HCT116 (cell line): ENCODE measurements around the gene ITK. TPM values are rescaled to one million over a fixed set of nuclear protein-coding genes. Genes with fewer than 3 reads are reported as not detected.

ENCODE experiments used
- ATAC-seq: fragments of 200-7000 bp; cut with Tn5 transposase; 2 replicates; pipeline ENCODE4 v1.9.1; 2020; ENCODE audit warnings: mild to moderate bottlenecking, moderate library complexity
- BruUV-seq: library from RNA; stranded (reverse); fragments of 400-500 nt; replicated peaks from 2 replicates; lab custom pipeline; 2021; lab: Mats Ljungman, UMichigan
- CTCF ChIA-PET: fragments of 300-600 bp; sonication (Branson Sonifier 250); formaldehyde crosslinking; loops from one replicate; lab custom pipeline; 2021; ENCODE audit warnings: antibody characterized with exemption; lab: Charles Lee
- POLR2A ChIA-PET: fragments of 300-600, 350-600 bp; sonication (Branson Sonifier 250); formaldehyde crosslinking; loops from one replicate; lab custom pipeline; 2021; ENCODE audit warnings: antibody characterized with exemption; lab: Charles Lee
- RAD21 ChIA-PET, 2 experiments: fragments of 300-600 bp; sonication (Branson Sonifier 250); formaldehyde crosslinking; loops; one replicate each; lab custom pipeline; 2023; ENCODE audit warnings: low total read pairs in 2 of 2; ENCODE audit not compliant: uncharacterized antibody in 2 of 2, unreplicated experiment in 2 of 2, low non-redundant PET in 1 of 2; lab: Charles Lee
- DNase-seq: peaks from one replicate; pipeline ENCODE4 v3.0.0-alpha.2; 2010; ENCODE audit warnings: low read depth, low spot score
- H2AFZ ChIP-seq: fragments of 200-600 bp; shearing (Covaris generic), sonication (generic); 2 replicates; pipeline ENCODE4 v1.6.1; 2017; ENCODE audit warnings: low read depth, mixed run types, mixed read lengths, antibody characterized with exemption, low read length; ENCODE audit not compliant: poor library complexity, severe bottlenecking
- H3K27ac ChIP-seq: 2 replicates; pipeline ENCODE4 v1.5.1; 2012; ENCODE audit warnings: low read depth, low read length
- H3K27me3 ChIP-seq: fragments of 200-600 bp; sonication (generic); 2 replicates; pipeline ENCODE4 v1.6.1; 2016; ENCODE audit warnings: mixed run types, low read length, mixed read lengths; ENCODE audit not compliant: insufficient read depth
- H3K36me3 ChIP-seq, 2 experiments: fragments of 200-500 bp in 1 of 2; fragments of 200-600 bp in 1 of 2; sonication (Bioruptor generic) in 1 of 2; sonication (generic) in 1 of 2; 2 replicates each; pipeline versions ENCODE4 v1.5.1 to v1.6.1; 2014 to 2016; ENCODE audit warnings: low read length in 2 of 2, inconsistent platforms in 1 of 2, mixed read lengths in 1 of 2, mixed run types in 1 of 2; ENCODE audit not compliant: insufficient read depth in 2 of 2, control insufficient read depth in 1 of 2
- H3K4me1 ChIP-seq, 2 experiments: fragments of 200-600 bp in 1 of 2; sonication (generic) in 1 of 2; 2 replicates each; pipeline versions ENCODE4 v1.5.1 to v1.6.1; 2012 to 2017; ENCODE audit warnings: low read length in 2 of 2, inconsistent platforms in 1 of 2, mild to moderate bottlenecking in 1 of 2, mixed read lengths in 1 of 2, mixed run types in 1 of 2, moderate library complexity in 1 of 2; ENCODE audit not compliant: insufficient read depth in 2 of 2, control insufficient read depth in 1 of 2
- H3K4me2 ChIP-seq: fragments of 200-600 bp; sonication (generic); 2 replicates; pipeline ENCODE4 v1.6.1; 2017; ENCODE audit warnings: mixed run types, low read length, mixed read lengths
- H3K4me3 ChIP-seq, 2 experiments: fragments of 200-600 bp in 1 of 2; sonication (generic) in 1 of 2; replicated peaks in 1 of 2; 2 replicates each; pipeline ENCODE4 v1.5.1; 2011 to 2016; ENCODE audit warnings: low read length in 2 of 2, control low read depth in 1 of 2, low read depth in 1 of 2, mild to moderate bottlenecking in 1 of 2, mixed read lengths in 1 of 2, mixed run types in 1 of 2
- H3K79me2 ChIP-seq: fragments of 200-600 bp; sonication (generic); 2 replicates; pipeline ENCODE4 v1.6.1; 2017; ENCODE audit warnings: mild to moderate bottlenecking, mixed run types, low read length, moderate library complexity, mixed read lengths; ENCODE audit not compliant: insufficient read depth
- H3K9ac ChIP-seq: fragments of 200-600 bp; sonication (generic); 2 replicates; pipeline ENCODE4 v1.6.1; 2016; ENCODE audit warnings: low read length, mixed read lengths
- H3K9me2 ChIP-seq: fragments of 200-600 bp; sonication (generic), shearing (Covaris generic); 2 replicates; pipeline ENCODE4 v1.6.1; 2017; ENCODE audit warnings: mixed run types, mild to moderate bottlenecking, moderate library complexity; ENCODE audit not compliant: insufficient read depth
- H3K9me3 ChIP-seq, 2 experiments: fragments of 200-500 bp in 1 of 2; fragments of 200-600 bp in 1 of 2; sonication (Bioruptor generic) in 1 of 2; sonication (generic) in 1 of 2; 2 replicates each; pipeline ENCODE4 v1.6.1; 2014 to 2017; ENCODE audit warnings: low read length in 2 of 2, mixed read lengths in 2 of 2, inconsistent platforms in 1 of 2, low read depth in 1 of 2, mild to moderate bottlenecking in 1 of 2, mixed run types in 1 of 2, moderate library complexity in 1 of 2; ENCODE audit not compliant: control insufficient read depth in 1 of 2, insufficient read depth in 1 of 2
- H4K20me1 ChIP-seq: fragments of 200-600 bp; sonication (generic), shearing (Covaris generic); 2 replicates; pipeline ENCODE4 v1.6.1; 2017; ENCODE audit warnings: mixed run types, mild to moderate bottlenecking, moderate library complexity; ENCODE audit not compliant: insufficient read depth
- EZH2phosphoT487 ChIP-seq: fragments of 200-600 bp; IDR thresholded peaks from 2 replicates; pipeline ENCODE4 v1.6.1; 2018; ENCODE audit warnings: antibody characterized with exemption, borderline replicate concordance
- POLR2AphosphoS5 ChIP-seq: IDR thresholded peaks from 2 replicates; pipeline ENCODE4 v1.6.1; 2011; ENCODE audit warnings: mild to moderate bottlenecking, low read depth, low read length, moderate library complexity
- RAD21 ChIP-seq: IDR thresholded peaks from 2 replicates; pipeline ENCODE4 v1.6.1; 2012; ENCODE audit warnings: low read depth, mild to moderate bottlenecking
- SRF ChIP-seq: IDR thresholded peaks from 2 replicates; pipeline ENCODE4 v1.6.1; 2012; ENCODE audit warnings: low read depth
- TCF7L2 ChIP-seq: IDR thresholded peaks from 2 replicates; pipeline ENCODE4 v1.7.0; 2011; ENCODE audit warnings: borderline replicate concordance, inconsistent platforms; ENCODE audit not compliant: insufficient read depth, insufficient read length; ENCODE audit errors: extremely low read depth
- YY1 ChIP-seq: IDR thresholded peaks from 2 replicates; pipeline ENCODE4 v1.6.1; 2011; ENCODE audit warnings: low read length, low read depth, moderate library complexity, mild to moderate bottlenecking; ENCODE audit not compliant: insufficient replicate concordance; ENCODE audit errors: extremely low read depth
- ZFX ChIP-seq: fragments of 450-650 bp; IDR thresholded peaks from 2 replicates; pipeline ENCODE4 v1.6.1; 2017
- intact Hi-C: fragments of 100-400 bp; cut with micrococcal nuclease; formaldehyde crosslinking; loops from 2 replicates; pipeline ENCODE4 v1.10.0; 2022
- total RNA-seq: library from RNA; stranded (reverse); gene quantifications from one replicate; pipeline ENCODE4 v1.2.1, GENCODE V29; 2021; ENCODE audit not compliant: unreplicated experiment
- TF ChIP-seq, protein P1 (sequence below), 3 experiments: fragments of 200-600 bp in 1 of 3; sonication (generic) in 1 of 3; IDR thresholded peaks in 2 of 3; conservative IDR thresholded peaks in 1 of 3; 2 replicates each; pipeline ENCODE4 v1.5.1; 2012 to 2017; ENCODE audit warnings: low read depth in 2 of 3, low read length in 2 of 3, antibody characterized with exemption in 1 of 3, borderline replicate concordance in 1 of 3, control low read depth in 1 of 3, mild to moderate bottlenecking in 1 of 3, mixed read lengths in 1 of 3, mixed run types in 1 of 3, moderate library complexity in 1 of 3; ENCODE audit not compliant: insufficient read depth in 1 of 3

The ITK gene
- total RNA-seq, 1 experiment from 2014 or later: 0.37 TPM

DNA sequence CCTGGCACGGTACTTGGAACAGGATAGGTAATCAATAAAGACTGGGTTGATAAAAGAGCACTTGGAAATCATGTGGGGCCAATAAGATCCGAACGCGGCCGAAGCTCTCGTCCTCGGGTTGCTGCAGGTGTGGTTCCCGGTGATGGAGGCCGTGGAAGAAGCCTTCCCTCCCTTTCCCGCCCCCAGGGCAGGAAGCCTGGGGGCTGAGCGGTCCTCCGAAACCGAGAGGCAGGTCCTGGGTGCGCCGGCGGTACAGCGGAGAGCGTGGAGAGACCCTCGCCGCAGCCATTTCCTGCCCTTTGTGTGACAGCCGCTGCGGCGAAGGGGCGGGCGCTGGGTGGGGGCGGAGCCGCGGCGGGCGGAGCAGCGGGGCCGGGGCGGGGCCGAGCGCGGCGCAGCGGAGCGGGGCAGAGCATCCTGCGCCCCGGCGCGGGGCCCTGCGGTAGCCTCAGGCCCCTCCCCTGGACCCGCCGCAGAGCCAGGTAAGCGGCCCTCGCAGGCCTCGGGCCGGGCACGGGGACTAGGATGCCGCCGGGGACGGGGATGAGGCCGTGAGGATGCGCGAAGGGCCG lies 85.2 kb downstream of the ITK start, which contains the start of gene CYFIP2:
CYFIP2 (plus strand) TSS at position 410 of the 572 bp plus-strand sequence. CDS start 19,239 bp downstream, outside the sequence.
- Histone ChIP-seq H4K20me1 (no peaks in the 10 kb centered on the region), H3K9me3 (no peaks in the 10 kb centered on the region), H3K9me2 (no peaks in the 10 kb centered on the region), H3K9ac (peak within 1 kb of the TSS; percentile 56), H3K4me2 (peak within 1 kb of the TSS; percentile 94), H3K27ac (peak within 1 kb of the TSS; percentile 67), H3K27me3 (0 out of 2 replicates have a peak, but pooled peaks cover 4% of the 10 kb centered on the region), H3K4me3 (peak within 1 kb of the TSS; percentile 58 to 73), H3K36me3 (no peaks in the 10 kb centered on the region), H3K79me2 (no peaks in the 10 kb centered on the region), H2AFZ (peak within 1 kb of the TSS; percentile 92), H3K4me1 (peaks cover 6 to 19% of the 10 kb centered on the region in 2 experiments; a peak in 3 of 4 replicates)
- DNase-seq: no peak
- RAD21 ChIA-PET: no interaction called here
- no peak for TF ChIP-seq EZH2phosphoT487
- TF ChIP-seq YY1: peak; percentile 64
- TF ChIP-seq POLR2AphosphoS5: peak; percentile 47
- peak; percentile 96 for ATAC-seq
- POLR2A ChIA-PET: interaction anchor here (0.6 kb wide), 1 partner anchor 29 kb away, joined by 3 read pairs; no protein-coding TSS in a partner anchor
- intact Hi-C loops: loop anchor here (10.0 kb wide), 1 partner anchor 121 kb away; the partner anchor contains the start of gene MED7
- BruUV-seq: no TSS peak
- CTCF ChIA-PET: interaction anchor here (1.7 kb wide), 1 partner anchor 12 kb away, joined by 5 read pairs; no protein-coding TSS in a partner anchor

DNA sequence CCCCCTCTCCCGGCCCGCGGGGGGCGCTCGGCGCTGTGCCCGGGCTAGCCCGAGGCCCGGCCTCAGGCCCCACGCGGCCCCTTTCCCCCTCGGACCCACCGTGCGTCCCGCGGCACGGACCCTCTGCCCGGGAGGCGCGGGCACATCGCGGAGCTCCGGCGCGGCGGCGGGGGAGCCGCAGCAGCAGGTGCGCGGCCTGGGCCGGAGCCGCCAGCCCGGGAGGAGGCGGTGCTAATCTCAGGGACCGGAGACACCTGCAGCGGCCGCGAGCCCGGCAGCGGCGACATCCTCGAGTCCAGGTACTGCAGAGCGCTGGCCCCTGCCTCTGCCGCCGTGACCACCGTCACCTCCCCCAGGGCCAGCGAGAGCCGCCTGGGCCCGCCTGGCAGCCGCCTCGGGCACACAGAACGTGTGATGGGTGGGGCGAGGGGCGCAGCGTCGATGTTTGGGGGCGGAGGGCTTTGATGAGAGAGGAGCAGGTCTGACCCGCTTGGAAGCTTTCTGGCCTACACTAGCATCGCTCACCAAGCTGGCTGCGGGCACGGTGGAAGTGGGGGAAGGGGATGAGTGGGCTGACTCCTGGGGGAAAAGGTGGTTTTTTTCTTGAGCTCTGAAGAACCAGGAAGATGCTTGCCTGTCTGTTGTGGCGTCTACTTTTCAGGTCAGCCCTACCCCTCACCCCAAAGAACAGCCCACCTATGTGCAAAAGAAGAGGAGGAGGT lies 85.8 kb downstream of the ITK start:
- peak overlapping the region; percentile 94 for H3K4me2 ChIP-seq
- H3K9me3 ChIP-seq: no peaks in the 10 kb centered on the region
- H3K36me3 ChIP-seq: no peaks in the 10 kb centered on the region
- H3K4me3 ChIP-seq: peak overlapping the region; percentile 58 to 73
- ChIA-PET POLR2A (no interaction called here), CTCF (interaction anchor here (1.7 kb wide), 1 partner anchor 12 kb away, joined by 5 read pairs; no protein-coding TSS in a partner anchor), RAD21 (no interaction called here)
- H3K79me2 ChIP-seq: no peaks in the 10 kb centered on the region
- peak overlapping the region; percentile 56 for H3K9ac ChIP-seq
- TF ChIP-seq ZFX: peak; percentile 84
- no peak for TF ChIP-seq RAD21
- TF ChIP-seq TCF7L2: peak; percentile 41
- TF ChIP-seq SRF: no peak
- TF ChIP-seq, protein P1, sequence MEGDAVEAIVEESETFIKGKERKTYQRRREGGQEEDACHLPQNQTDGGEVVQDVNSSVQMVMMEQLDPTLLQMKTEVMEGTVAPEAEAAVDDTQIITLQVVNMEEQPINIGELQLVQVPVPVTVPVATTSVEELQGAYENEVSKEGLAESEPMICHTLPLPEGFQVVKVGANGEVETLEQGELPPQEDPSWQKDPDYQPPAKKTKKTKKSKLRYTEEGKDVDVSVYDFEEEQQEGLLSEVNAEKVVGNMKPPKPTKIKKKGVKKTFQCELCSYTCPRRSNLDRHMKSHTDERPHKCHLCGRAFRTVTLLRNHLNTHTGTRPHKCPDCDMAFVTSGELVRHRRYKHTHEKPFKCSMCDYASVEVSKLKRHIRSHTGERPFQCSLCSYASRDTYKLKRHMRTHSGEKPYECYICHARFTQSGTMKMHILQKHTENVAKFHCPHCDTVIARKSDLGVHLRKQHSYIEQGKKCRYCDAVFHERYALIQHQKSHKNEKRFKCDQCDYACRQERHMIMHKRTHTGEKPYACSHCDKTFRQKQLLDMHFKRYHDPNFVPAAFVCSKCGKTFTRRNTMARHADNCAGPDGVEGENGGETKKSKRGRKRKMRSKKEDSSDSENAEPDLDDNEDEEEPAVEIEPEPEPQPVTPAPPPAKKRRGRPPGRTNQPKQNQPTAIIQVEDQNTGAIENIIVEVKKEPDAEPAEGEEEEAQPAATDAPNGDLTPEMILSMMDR (IDR thresholded peaks at IDR 0.05 in 2 of 3, conservative IDR thresholded peaks at IDR 0.05 in 1 of 3; ENCODE audit: borderline replicate concordance in 1 of 3, insufficient read depth in 1 of 3, low read depth in 2 of 3, low read length in 2 of 3): no peak
- TF ChIP-seq POLR2AphosphoS5: no peak; the same call in 1 of the 2 replicates
- ATAC-seq: peak; percentile 74
- peak overlapping the region; percentile 67 for H3K27ac ChIP-seq
- H4K20me1 ChIP-seq: no peaks in the 10 kb centered on the region
- no peak overlapping the region for H2AFZ ChIP-seq
- H3K27me3 ChIP-seq: 0 out of 2 replicates have a peak, but pooled peaks cover under 1% of the 10 kb centered on the region
- intact Hi-C loops: loop anchor here (10.0 kb wide), 1 partner anchor 122 kb away; the partner anchor contains the start of gene MED7
- DNase-seq: no peak
- peaks cover 6 to 19% of the 10 kb centered on the region in 2 experiments; a peak in 3 of 4 replicates for H3K4me1 ChIP-seq
- no peaks in the 10 kb centered on the region for H3K9me2 ChIP-seq
- BruUV-seq: no TSS peak
